ENCODE data around the gene SEZ6. TPM values are rescaled to one million over a fixed set of nuclear protein-coding genes. Genes with fewer than 3 reads are reported as not detected.

The SEZ6 gene
- total RNA-seq, 2 donors from 2014 or later = 0.20 TPM; not detected in 1

- Histone ChIP-seq H3K27me3 (ENCODE audit: control insufficient read depth, insufficient read depth, low read length, poor library complexity, severe bottlenecking) (peaks cover 27% of the 10 kb centered on the region), H3K9me3 (ENCODE audit: control insufficient read depth, low read length) (no peaks in the 10 kb centered on the region), H3K27ac (ENCODE audit: low read depth, low read length) (no peak overlapping the region), H3K4me3 (ENCODE audit: low read length) (no peak overlapping the region), H3K4me1 (ENCODE audit: control insufficient read depth, insufficient read depth, low read length) (no peaks in the 10 kb centered on the region), H3K9ac (ENCODE audit: extremely low read depth, low read length, poor library complexity, severe bottlenecking) (no peak overlapping the region), H3K36me3 (ENCODE audit: control insufficient read depth, insufficient read depth, low read length) (no peaks in the 10 kb centered on the region)
- no peak for DNase-seq
- Mint-ChIP-seq H3K4me3 (no peak overlapping the region), H3K36me3 (ENCODE audit: low read depth) (no peaks in the 10 kb centered on the region), H3K27me3 (ENCODE audit: insufficient read depth) (peaks cover 54% of the 10 kb centered on the region), H3K27ac (no peak overlapping the region), H3K9me3 (no peaks in the 10 kb centered on the region), H3K4me1 (peaks cover 34% of the 10 kb centered on the region)
- no peak for TF ChIP-seq CTCF (conservative IDR thresholded peaks at IDR 0.05)
- WGBS, 2 experiments (ENCODE audit: insufficient coverage in 1 of 2, insufficient read length in 1 of 2) = 51% methylated on average over 4 of the region's 4 CpGs; no CpG with 5 or more reads in 1 of the 2 experiments
These were observed 3.0 kb downstream of the SEZ6 start for GRCh38 chr17:29002811-29003210.

- Histone ChIP-seq H3K9me3 (ENCODE audit: control insufficient read depth, low read length) (no peaks in the 10 kb centered on the region), H3K36me3 (ENCODE audit: control insufficient read depth, insufficient read depth, low read length) (no peaks in the 10 kb centered on the region), H3K27me3 (ENCODE audit: control insufficient read depth, insufficient read depth, low read length, poor library complexity, severe bottlenecking) (peaks cover 27% of the 10 kb centered on the region), H3K9ac (ENCODE audit: extremely low read depth, low read length, poor library complexity, severe bottlenecking) (no peak overlapping the region), H3K4me3 (ENCODE audit: low read length) (no peak overlapping the region), H3K27ac (ENCODE audit: low read depth, low read length) (no peak overlapping the region), H3K4me1 (ENCODE audit: control insufficient read depth, insufficient read depth, low read length) (peaks cover 2% of the 10 kb centered on the region)
- Mint-ChIP-seq H3K27me3 (ENCODE audit: insufficient read depth) (peaks cover 49% of the 10 kb centered on the region), H3K4me3 (no peak overlapping the region), H3K36me3 (ENCODE audit: low read depth) (no peaks in the 10 kb centered on the region), H3K4me1 (peaks cover 30% of the 10 kb centered on the region), H3K9me3 (no peaks in the 10 kb centered on the region), H3K27ac (no peak overlapping the region)
- TF ChIP-seq CTCF (conservative IDR thresholded peaks at IDR 0.05) = no peak
- DNase-seq = no peak
- 82 to 95% methylated on average over 3 to 4 of the region's 5 CpGs for WGBS, 2 experiments (ENCODE audit: insufficient coverage in 1 of 2, insufficient read length in 1 of 2)
These were observed 4.9 kb downstream of the SEZ6 start for GRCh38 chr17:29000973-29001372.

- Mint-ChIP-seq H3K9me3 (no peaks in the 10 kb centered on the region), H3K27ac (no peak overlapping the region), H3K4me3 (no peak overlapping the region), H3K36me3 (ENCODE audit: low read depth) (no peaks in the 10 kb centered on the region), H3K4me1 (peaks cover 28% of the 10 kb centered on the region), H3K27me3 (ENCODE audit: insufficient read depth) (peaks cover 37% of the 10 kb centered on the region)
- Histone ChIP-seq H3K36me3 (ENCODE audit: control insufficient read depth, insufficient read depth, low read length) (no peaks in the 10 kb centered on the region), H3K27ac (ENCODE audit: low read depth, low read length) (no peak overlapping the region), H3K27me3 (ENCODE audit: control insufficient read depth, insufficient read depth, low read length, poor library complexity, severe bottlenecking) (peaks cover 12% of the 10 kb centered on the region), H3K9ac (ENCODE audit: extremely low read depth, low read length, poor library complexity, severe bottlenecking) (no peak overlapping the region), H3K4me1 (ENCODE audit: control insufficient read depth, insufficient read depth, low read length) (peaks cover 2% of the 10 kb centered on the region), H3K4me3 (ENCODE audit: low read length) (no peak overlapping the region), H3K9me3 (ENCODE audit: control insufficient read depth, low read length) (no peaks in the 10 kb centered on the region)
- WGBS, 2 experiments (ENCODE audit: insufficient coverage in 1 of 2, insufficient read length in 1 of 2) = 68% methylated on average over 2 of the region's 5 CpGs; no CpG with 5 or more reads in 1 of the 2 experiments
- no peak for TF ChIP-seq CTCF (conservative IDR thresholded peaks at IDR 0.05)
- no peak for DNase-seq
These were observed 6.6 kb downstream of the SEZ6 start for GRCh38 chr17:28999206-28999605.

Measured in endodermal cell (in vitro differentiated cells).